NCI-H345 treated with DMSO at 0.1 percent for 48 hours (cell line): ENCODE measurements around the gene CHMP4A.
A peak's percentile ranks its signal among the peaks of the same experiment; 100 is the strongest.
"Not testable (repeated sequence)": the region's sequence is repeated elsewhere in the genome, so short reads cannot be mapped to it uniquely, and the experiment has no call there.

ENCODE experiments used
- DNase-seq: peaks from one replicate; lab custom pipeline; 2025; ENCODE audit not compliant: unreplicated experiment; lab: John Stamatoyannopoulos, UW

The CHMP4A gene

DNA sequence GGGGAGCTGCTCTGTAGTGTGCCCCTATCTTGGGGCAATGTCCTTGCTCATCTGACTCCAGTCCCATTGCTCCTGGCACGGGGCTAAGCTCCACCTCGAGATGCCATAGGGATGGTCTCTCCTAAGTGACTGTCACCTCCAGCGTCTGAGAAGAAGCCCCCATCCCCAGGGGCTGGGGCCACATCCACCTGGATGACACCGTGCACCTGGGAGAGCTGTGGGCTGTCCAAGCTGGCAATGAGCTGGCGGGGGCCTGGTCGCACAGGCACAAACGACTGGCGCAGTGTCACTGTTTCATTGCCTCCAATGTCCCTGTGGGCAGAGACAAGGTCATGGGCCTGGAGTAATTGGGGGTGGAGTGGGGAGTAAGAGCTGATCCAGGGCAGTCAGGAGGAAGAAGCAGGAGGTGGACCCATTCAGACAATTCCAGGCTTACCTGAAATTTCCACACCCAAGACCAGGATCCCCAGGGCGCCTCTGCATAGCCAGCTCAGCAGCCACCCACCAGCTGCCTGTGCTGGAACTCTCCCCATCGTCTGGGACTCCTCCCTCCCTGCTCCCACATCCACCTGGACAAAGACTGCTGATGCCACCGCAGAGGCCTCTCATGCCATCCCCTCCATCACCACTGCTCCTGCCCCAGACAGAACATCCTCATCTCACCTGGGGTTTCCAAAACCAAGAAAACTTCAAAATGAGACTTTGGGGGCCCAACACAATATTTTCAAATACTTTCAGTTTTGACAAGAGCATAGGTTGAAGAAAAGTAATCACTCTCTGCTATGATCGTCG lies 36.1 kb upstream of the CHMP4A start:
- no peak for DNase-seq

DNA sequence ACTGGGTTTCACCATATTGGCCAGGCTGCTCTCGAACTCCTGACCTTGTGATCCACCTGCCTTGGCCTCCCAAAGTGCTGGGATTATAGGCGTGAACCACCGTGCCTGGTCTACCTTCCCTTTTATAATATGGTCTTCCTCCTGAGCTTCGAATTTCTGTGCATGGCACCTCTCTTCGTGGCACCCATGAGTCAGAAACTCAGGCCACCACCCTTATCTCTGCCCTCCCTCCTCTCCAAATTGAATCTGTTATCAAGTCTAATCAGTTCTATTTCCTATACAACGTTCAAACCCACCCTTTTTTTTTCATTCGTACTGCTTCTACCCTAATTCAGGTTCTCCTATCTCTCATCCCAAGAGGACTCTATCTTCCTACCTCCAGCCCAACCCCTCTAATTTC lies 34.1 kb upstream of the CHMP4A start:
- DNase-seq, result no peak

DNA sequence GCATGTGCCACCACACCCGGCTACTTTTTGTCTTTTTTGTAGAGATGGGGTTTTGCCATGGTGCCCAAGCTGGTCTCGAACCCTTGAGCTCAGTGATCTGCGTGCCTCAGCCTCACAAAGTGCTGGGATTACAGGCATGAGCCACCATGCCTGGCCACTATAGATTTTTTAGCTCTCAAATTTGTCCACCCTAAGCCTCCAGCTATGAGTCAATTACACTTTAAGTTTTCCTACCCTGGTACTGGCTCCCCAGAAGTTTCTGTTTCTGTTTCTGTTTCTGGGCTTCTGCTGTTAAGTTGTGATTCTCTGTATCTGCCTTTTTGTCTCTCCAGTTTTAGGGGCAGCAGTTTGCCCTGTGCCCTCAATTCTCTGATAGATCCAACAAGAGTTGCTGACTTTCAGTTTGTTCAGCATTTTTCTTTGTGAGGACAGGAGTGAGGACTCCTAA lies 33.5 kb upstream of the CHMP4A start:
- DNase-seq, result no peak

DNA sequence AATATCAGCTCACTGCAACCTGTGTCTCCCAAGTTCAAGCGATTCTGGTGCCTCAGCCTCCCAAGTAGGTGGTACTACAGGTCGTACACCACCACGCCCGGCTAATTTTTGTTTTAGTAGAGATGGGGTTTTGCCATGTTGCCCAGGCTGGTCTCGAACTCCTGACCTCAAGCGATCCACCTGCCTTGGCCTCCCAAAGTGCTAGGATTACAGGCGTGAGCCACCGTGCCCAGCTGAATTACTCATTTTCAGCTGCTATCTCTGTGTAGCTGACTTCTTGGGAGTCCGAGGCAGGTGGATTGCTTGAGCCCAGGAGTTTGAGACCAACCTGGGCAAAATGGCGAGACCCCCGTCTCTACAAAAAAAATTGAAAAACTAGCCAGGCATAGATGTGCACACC lies 32.1 kb upstream of the CHMP4A start:
- DNase-seq, result not testable (repeated sequence)

DNA sequence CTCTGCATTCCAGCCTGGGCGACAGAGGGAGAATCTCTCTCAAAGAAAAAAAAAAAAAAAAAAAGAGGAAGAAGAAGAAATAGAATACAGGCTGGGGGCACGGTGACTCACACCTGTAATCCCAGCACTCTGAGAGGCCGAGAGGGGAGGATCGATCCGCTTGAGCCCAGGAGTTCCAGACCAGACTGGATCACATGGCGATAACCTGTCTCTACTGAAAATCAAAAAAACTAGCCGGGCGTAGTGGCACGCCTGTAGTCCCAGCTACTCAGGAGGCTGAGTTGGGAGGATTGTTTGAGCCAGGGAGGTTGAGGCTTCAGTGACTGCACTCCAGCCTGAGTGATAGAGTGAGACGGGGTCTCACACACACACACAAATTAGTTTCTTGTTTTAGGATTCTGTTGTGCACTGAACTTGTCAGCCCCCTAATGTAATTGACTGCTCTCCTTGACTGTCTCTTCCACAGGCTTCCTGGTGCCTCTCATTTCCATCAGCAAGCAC lies 30.1 kb upstream of the CHMP4A start:
- DNase-seq, result no peak

DNA sequence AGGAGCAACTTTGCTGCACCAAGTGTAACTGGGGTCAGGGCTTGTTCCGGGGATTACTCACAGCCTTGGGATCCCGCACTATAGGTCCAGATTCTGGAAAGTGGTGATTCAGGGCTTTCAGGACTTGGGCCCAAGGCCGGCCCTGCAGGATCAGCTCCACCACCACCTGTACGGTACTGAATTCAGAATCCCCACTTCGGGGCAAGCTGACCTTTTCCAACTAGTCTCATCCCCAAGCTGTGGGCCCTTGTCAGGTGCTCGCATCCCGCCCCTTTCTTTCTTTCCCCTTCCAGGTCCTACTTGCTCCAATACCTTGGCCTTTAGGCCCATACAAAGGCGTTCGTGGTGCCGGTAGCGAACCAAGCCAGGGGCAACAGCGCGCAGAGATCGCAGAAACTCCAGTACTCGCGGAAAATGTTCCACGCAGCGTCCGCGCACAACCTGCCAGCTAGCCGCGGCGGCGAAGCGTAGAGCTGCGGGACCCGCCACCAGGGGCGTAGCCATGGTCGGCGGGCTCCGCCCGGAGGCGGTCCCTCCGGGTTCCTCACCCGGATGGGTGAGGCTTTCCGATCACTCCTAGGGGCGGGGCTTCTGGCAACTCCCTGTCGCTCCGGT lies 28.6 kb upstream of the CHMP4A start:
- peak; percentile 97 for DNase-seq

DNA sequence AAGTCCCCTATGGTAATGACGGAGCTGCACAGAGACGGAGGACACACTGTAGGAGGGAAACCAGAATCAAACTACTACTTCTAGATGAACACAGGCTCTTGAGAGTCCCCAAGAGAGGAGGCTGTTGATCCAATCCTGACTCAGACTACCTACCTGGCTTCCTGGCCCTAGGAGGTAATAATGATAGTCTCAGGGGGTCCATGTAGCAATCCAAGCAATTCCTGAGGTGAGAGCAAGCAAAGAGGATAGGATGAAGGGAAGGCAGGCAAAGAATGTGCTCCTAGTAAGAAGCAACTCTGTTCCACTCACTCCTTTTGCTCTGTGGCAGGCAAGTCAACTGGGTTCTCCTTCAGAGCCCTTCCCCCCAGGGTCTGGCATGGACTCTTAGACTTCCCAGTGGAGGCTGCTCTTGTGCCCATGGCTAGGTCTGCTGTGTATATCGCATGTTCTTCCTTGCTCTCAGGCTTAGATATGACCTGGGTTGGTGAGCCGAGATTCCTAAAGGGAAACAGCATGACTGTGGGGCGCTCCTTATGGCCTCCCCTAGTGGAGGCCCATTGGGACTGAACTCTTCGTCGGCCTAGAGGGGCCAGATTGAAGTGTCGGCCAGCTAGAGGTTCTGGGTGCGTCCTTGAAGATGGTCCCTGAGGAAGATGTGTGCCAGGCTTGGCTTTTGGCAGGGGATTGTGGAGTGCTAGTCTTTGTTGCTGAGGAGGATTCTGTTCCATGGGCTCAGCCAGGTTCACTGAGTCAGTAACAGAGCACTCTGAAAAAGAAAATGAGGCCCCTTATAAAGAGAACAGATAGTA lies 27.0 kb upstream of the CHMP4A start:
- DNase-seq, result no peak

DNA sequence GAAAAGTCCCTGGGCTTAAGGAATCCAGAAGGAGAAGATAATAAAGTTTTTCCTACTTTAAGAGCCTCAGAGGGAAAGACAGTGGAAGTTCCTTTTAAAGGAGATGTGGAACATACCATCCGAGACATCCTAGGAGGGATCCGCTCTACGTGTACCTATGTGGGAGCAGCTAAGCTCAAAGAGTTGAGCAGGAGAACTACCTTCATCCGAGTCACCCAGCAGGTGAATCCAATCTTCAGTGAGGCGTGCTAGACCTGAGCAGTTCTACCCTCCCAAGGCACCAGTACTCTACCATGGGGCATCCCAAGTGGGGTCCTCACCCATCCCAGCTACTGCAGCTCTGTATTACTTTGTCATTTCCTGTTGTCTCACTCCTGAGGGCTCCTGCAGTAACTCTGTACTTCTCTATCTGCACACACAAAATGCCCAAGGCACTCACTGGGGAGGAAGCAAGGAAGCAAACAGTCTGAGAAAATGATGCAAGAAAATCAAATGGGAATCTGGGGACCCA lies 25.3 kb upstream of the CHMP4A start:
- no peak for DNase-seq

DNA sequence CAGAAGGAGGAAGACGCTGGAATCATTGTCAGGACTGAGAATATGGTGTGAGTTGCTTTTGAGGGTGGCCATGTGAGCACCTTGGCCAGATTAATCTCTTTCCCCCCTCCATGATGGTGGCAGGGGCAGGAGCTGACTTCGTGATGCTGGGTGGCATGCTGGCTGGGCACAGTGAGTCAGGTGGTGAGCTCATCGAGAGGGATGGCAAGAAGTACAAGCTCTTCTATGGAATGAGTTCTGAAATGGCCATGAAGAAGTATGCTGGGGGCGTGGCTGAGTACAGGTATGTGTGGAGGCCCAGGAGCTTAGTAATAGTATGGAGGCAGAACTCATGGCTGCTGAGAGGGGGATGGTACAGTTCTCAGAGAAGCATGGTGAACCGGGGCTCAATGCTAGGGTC lies 24.8 kb upstream of the CHMP4A start:
- DNase-seq, result no peak

DNA sequence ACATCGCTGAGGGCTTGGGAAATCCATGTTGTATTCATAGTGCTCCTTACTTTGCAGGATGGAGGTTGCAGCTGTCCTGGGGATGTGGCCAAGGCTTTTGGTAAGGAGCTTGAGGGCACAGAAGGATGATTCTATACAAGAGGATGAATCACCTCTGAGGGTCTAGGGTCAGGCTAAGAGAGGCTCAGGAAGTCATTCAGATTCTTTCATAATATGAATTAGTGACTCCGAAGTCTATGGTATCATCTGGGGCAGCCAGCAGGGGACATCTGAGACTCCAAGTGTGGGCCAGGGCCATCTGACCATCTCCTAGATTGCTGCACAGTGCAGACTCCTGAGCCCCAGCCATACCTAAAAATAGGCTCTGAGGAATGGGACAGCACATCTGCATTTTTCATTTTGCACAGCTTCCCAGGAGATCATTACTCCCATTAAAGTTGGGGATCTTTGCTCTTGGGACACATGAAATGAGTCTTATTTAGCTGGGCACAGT lies 24.2 kb upstream of the CHMP4A start:
- no peak for DNase-seq

DNA sequence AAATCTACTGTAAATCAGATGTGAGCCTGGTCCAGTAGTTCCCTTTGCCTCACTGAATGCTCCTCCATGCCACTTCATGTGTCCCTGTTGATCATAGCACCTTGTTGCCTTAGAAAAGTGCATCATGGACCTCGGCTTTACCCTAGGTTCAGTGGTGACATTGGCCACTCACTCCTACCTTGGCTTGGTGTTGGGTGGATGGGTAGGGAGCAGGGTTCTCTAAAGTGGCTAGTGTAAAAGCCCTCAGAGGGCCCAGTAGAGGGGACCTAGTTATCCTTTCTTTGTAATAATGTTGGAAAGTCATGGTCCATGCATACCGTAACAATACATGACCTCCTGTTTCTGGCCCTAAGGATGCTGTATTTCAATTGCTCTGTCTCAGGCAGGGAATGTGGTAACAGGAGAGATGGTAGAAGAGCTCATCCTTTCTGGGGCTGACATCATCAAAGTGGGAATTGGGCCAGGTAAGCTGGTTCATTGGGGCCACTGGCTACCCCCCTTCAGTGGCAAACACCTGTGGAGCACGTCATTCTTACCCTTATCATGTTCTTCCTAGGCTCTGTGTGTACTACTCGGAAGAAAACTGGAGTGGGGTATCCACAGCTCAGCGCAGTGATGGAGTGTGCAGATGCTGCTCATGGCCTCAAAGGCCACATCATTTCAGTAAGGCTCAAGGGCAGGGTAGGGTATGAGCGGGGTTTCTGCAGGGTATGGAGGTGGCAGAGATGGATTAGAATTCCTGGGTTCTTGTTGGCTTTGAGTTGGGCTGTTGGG lies 23.6 kb upstream of the CHMP4A start:
- no peak for DNase-seq

DNA sequence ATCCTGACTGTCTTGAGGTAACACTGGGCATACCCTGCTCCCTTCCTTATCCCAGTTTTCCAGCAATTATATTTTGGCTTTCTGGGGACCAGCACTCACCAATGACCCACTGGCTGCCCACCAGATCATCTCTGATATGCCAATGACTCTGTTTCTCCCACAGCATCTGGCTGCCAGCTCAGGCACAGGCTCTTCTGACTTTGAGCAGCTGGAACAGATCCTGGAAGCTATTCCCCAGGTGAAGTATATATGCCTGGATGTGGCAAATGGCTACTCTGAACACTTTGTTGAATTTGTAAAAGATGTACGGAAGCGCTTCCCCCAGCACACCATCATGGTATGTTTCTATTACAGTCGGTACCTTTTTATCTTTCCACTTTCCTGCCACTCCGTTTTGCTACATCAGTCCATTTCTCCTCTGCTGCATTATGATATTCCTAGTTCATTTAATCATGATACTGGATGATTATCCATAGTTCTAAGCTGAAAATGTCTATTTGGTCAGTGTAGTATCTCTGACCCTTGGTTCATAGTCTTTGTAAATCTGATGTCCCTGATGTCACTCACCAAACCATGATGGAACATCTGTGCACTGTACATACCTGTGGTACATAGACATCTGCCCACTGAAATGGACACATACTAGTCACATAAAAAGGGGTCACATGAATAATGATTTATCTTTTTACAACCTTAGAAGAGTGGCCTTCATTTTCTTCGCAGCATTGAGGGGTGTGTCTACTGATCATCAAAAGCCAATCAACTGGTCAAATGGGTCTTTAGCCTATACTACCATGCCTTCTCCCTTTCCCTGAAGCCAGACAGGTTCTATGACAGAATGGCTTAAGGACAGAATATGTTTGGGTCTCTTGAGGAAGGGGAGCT lies 22.8 kb upstream of the CHMP4A start:
- no peak for DNase-seq

DNA sequence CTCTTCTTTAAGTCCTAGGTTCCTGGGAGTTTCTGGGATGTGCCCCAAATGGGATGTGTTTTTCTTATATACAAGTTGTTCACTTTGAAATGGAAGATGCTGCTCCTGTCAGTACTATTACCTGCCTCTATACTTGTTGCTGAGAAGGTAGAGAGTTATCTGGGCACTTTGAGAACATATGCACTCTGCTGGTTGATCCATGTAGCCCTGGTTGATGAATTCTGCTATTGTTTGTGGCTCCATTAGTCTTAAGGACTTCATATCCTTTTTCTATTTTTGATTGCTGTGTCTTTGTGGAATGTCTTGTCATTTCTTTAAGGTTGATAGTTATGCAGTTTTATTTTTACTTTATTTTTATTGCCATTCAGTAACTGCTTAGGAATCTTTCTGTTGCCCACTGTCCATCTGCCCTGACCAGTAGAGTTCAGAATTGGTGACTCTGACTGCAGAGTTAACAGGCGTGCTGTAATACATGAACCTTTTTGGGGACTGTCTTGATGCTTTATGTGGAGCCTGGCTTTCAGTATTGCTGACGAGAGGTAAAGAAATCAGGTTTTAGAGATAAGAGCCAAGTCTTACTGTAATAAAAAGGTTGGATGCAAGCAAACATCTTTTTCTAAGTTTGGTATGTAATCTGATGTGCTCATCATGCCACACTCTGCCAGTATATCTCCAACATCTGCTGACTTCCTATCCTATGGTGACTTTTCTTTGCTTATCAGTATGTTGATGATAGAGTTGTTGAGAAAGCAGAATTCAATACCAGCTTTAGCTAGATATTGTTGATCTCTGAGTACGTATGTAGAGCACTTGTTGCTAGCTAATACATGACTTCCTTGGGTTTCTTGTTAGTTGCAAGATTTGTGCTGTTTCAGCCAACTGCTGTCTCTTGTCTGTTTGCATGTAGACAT lies 21.1 kb upstream of the CHMP4A start:
- no peak for DNase-seq

DNA sequence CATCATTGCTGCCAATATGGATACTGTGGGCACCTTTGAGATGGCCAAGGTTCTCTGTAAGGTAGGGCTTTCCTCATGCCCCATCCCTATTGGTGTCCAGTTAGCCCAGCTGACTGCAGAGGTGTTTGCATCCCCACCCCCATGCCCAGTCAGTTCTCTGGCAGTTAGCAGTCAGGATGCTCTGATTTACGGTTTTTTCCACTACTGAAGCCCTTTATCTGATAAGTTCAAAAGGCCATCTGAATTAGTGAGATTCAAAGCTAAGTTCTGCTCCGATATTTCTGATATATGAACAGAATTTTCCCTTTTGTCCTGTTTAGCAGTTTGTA lies 20.2 kb upstream of the CHMP4A start:
- no peak for DNase-seq

DNA sequence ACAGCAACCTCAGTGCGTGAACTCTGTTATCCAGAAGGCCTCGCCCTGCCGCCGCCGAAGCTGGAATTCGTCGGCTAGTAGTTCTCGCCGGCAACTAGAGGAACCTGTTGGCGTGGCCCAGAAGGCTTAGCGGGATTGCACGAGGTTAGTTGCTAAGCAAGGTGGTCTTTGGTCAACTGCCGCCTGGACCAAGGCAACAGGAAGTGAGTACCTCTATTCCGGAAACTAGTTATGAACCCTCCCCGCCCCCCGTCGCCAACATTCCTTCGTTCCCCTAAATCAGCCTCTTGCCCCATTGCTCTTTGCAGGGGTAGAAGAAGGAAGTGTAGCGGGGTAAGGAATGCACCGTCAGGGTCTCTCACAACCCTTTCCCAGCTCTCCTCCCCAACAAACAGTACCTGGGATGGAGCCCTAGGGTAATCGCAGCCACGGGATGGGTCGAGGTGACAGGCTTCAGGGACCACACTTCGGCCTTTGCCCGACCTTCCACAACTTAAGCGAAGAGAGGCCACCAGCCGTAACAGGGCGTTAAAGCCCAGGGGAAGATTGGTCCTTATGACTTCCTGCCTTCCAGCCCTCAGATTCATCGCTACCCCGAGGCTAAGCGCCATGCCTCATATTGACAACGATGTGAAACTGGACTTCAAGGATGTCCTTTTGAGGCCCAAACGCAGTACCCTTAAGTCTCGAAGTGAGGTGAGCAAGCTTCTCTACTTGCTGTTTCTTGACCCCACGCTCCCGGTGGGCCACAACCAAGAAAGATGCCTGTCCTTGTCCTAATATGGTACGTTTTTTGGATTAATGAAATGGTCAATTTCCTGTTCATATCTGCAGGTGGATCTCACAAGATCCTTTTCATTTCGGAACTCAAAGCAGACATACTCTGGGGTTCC lies 19.6 kb upstream of the CHMP4A start, which contains the start of gene GMPR2:
Gene GMPR2 (plus strand): TSS at position 285 of the 893 bp plus-strand sequence. CDS start 325 bp downstream, at position 610.
- no peak for DNase-seq

DNA sequence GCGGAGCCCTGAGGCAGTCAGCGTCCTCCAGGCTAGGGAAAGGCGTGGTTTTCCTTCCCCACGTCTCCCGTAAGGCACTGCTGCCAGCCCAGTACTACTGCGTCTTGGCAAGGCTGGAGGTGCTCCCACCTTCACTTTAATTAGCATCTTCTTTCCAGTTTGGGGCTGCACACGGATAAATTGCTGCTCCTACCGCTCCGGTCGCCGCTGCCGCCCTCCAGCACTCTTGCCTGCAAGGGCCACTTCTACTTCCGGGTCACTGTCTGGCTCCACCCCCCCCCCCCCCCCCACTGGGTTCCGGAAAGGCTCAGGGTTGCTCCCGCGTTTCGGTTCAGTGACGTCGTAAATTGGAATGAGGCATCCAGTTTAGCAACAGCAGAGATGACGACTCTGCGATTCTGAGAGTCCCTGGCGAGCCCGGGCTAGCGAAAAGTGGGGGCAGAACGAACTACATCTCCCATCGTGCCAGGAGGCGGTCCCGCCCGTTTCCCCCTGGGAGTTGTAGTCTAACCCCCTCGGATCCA lies 18.9 kb upstream of the CHMP4A start, which contains the start of gene NEDD8:
Gene NEDD8 (minus strand): TSS at position 247 of the 524 bp plus-strand sequence. CDS start 100 bp downstream, at position 147.
- DNase-seq, result peak; percentile 93
